ENCODE data around the gene METTL4.

Gene METTL4

DNA sequence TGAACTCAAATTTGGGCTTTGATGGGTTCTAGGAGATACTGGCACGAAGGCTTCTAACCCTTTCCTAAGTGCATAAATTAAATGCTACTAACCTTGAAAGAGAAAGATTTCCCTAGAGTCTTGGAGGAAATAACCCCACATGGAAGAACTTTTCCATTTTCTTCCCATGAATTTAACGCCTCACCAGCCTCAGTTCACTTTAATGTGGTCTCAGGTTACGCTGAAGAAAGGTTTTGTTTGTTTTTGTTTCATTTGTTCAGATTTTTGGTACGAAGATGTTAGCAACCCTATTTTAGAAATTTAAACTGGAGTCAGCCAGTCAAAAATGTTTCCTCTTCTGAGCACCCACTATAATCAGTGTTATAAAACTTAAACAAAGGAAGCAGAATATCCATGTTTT is 30.7 kb downstream of the METTL4 start:
- TF ChIP-seq GATA2 (IDR thresholded peaks at IDR 0.05; ENCODE audit: low read depth, low read length) (no peak), GATA3 (IDR thresholded peaks at IDR 0.05; ENCODE audit: low read depth, low read length) (no peak)

GRCh38 chr18:2538844-2539243 is 32.5 kb downstream of the METTL4 start:
- TF ChIP-seq GATA3 (IDR thresholded peaks at IDR 0.05; ENCODE audit: low read depth, low read length): no peak
- TF ChIP-seq GATA2 (IDR thresholded peaks at IDR 0.05; ENCODE audit: low read depth, low read length): no peak

GRCh38 chr18:2538236-2538635 is 33.1 kb downstream of the METTL4 start:
- TF ChIP-seq GATA2 (IDR thresholded peaks at IDR 0.05; ENCODE audit: low read depth, low read length): no peak
- TF ChIP-seq GATA3 (IDR thresholded peaks at IDR 0.05; ENCODE audit: low read depth, low read length): no peak

DNA sequence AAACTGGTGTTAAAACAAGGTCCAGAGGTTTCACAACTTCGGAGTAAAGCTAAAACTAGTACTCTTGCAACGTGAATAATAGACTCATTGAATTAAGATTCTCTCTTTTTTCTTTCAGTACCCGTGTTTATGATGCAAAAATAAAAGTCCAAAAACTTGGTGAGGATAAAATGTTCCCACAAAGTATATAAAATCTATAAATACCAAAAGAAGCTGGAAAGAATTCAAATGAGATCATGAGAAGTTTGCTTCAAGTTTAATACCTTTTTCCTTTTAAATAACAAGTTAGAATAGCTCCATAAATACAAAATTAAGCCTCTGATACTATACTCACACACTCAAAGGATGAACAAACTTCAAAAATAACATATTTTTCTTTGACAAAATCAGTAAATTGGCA is 34.0 kb downstream of the METTL4 start:
- TF ChIP-seq GATA2 (IDR thresholded peaks at IDR 0.05; ENCODE audit: low read depth, low read length) (no peak), GATA3 (IDR thresholded peaks at IDR 0.05; ENCODE audit: low read depth, low read length) (no peak)

DNA sequence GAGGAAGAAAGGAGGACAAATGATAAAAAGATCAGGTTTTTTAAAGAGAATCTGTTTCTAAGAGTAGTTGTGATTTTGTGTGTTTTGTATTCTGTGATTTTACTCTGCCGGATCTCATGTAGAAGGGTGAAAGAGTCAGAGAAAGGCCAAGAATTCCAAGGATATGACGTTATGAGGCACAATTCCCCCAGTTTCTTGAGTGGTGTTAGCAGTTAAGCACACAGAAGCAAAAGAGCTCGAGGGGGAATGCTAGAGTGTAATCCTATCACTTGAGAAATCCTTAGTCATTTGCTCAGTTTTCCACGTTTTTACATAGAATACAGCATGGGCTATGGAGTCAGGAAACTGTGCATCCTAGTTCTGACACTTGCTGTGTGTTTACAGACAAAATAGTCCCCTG is 34.8 kb downstream of the METTL4 start:
- TF ChIP-seq GATA2 (IDR thresholded peaks at IDR 0.05; ENCODE audit: low read depth, low read length) (no peak), GATA3 (IDR thresholded peaks at IDR 0.05; ENCODE audit: low read depth, low read length) (no peak)

DNA sequence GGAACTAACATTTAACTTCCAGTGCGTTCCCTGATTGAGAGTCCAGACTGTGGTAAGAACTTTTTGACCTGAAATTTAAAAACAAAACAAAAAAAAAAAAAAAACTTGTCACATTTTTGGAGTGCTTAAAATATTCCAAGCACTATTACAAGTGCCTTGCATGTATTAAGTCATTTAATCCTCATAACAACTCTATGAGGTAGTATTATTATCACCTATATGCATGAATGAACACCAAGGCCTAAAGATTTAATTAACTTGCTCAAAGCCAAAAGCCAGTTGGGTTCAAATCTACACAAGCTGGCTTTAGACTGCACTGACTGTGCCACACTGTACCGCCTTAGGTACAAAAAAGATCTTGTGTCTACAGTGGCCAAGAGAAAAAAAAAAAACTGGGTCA is 35.2 kb downstream of the METTL4 start:
- TF ChIP-seq GATA2 (IDR thresholded peaks at IDR 0.05; ENCODE audit: low read depth, low read length) (no peak), GATA3 (IDR thresholded peaks at IDR 0.05; ENCODE audit: low read depth, low read length) (no peak)

DNA sequence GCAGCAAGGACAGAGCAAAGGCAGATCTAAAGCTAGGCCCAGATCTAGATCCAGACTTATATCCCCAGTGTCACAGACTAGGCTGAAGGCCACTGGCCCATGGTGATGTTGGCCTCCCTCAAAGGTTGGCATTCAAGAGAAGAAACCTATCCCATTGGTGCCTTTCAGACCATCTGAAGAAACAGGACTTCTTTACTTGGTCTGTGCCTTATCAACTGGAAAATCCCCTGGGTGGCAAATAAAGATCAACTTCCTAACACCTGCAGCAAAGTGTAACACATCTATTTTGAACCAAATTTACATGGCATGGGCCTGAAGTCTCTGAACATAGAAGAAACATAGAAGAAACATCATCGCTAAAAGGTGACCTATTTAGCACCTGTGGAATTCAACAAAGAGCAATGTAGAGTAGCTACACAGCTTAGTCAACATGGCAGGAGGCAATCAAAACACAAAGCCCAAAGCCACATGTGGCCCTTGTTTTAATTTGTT is 35.8 kb downstream of the METTL4 start:
- TF ChIP-seq GATA3 (IDR thresholded peaks at IDR 0.05; ENCODE audit: low read depth, low read length) (no peak), GATA2 (IDR thresholded peaks at IDR 0.05; ENCODE audit: low read depth, low read length) (no peak)

DNA sequence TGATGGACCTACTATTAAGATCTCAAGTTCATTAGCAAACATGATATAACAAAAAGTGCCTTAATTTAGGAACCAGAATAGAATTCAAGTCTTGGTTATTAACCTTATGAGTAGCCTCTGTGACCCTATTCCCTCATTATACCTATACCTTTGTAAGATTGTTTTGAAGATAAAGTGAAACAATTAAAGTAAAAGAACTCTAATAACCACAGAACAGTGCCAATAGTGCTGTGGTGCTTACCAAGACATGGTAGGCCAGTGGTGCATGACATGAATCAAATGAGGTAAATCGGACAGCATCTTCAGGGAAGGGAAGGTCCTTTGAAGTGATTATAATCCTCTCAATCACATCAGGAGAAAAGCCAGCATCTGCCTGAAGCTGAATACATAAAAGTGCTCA is 36.4 kb downstream of the METTL4 start:
- TF ChIP-seq GATA3 (IDR thresholded peaks at IDR 0.05; ENCODE audit: low read depth, low read length): no peak
- TF ChIP-seq GATA2 (IDR thresholded peaks at IDR 0.05; ENCODE audit: low read depth, low read length): no peak

DNA sequence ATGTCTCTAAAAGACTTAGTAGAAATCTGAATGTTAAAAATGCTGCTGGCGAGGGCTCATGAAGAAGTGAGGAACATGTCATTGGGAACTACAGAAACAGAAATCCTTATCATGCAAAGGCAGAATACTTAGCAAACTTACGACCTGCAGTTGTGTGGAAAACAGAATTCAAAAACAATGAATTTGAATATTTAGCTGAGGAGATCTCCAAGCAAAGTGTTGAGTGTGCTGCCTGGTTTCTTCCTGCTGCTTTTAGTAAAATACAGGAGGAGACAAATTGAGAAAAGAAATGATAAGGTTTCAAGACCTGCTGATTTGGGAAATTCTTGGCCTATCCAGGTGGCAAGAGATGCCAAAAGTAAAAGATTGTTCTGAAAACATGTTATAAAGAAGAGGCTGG is 38.5 kb downstream of the METTL4 start:
- TF ChIP-seq GATA3 (IDR thresholded peaks at IDR 0.05; ENCODE audit: low read depth, low read length) (no peak), GATA2 (IDR thresholded peaks at IDR 0.05; ENCODE audit: low read depth, low read length) (no peak)

DNA sequence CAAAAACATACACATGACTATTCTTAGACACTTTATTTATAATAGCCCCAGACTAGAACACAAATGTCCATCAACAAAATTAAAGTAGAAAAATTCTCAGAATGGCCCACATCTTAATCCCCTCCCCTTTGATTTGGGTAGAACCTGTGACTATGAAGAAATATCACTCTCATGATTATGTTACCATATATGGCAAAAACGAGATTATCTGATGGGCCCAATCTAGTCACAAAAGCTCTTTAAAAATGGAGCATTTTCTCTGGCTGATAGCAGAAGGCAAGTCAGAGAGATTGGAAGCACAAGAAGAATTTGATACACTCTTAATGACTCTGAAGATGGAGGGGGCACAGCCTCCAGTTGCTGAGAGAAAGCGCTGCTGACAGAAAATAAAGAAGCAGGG is 39.6 kb downstream of the METTL4 start:
- no peak for TF ChIP-seq GATA3 (IDR thresholded peaks at IDR 0.05; ENCODE audit: low read depth, low read length)
- TF ChIP-seq GATA2 (IDR thresholded peaks at IDR 0.05; ENCODE audit: low read depth, low read length): no peak

DNA sequence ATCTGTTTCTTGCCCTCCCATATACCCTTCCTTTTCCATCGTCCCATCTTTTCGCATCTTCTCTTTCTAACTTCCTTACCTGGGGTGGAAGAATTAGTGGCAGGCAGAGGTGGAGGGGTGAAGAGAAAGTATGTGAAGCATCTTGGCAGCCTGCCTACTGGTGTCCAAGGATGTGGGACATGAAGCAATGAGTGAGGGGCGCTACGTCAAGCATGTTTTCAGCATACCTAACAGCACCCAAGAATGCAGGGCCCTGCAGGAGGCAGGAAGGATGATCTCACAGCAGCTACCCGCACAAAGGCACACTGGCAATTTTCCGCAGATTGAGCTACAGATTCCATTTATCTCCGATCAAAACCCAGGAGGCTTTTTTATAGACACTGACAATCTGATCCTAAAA is 42.2 kb downstream of the METTL4 start:
- TF ChIP-seq GATA3 (IDR thresholded peaks at IDR 0.05; ENCODE audit: low read depth, low read length): no peak
- no peak for TF ChIP-seq GATA2 (IDR thresholded peaks at IDR 0.05; ENCODE audit: low read depth, low read length)

DNA sequence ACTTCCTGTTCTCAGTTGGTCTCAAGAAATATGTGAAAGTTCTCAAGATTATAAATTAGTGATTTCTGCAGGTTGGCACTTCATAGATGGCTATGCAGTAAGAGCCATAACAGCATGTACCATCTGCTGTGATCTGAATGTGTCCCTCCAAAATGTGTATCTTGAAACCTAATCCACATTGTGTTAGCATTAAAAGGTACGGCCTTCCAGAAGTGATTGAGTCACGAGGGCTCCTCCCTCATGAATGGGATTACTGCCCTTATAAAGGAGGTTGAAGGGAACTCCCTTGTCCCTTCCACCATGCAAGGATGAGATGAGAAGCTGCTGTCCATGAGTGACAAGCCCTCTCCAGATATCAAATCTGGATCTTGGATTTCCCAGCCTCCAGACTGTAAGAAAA is 45.0 kb downstream of the METTL4 start:
- no peak for TF ChIP-seq GATA3 (IDR thresholded peaks at IDR 0.05; ENCODE audit: low read depth, low read length)

DNA sequence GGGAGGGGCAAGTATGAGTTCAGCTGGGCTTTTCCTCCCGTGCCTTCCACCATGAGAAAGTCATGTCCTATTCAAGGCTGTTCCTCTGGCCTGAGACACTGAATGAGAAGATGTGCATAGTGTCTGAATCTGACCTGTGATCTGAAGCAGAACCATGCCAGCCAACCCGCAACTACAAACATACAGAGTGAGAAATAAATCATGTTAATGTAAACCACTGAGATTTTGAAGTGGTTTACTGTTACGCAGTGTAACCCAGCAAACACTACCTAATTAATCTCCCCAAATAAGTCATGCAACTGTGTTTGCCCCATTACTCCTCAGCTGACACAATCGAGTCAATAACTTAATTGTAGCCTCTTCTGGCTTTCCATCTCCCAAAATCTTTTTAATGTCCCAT is 49.2 kb downstream of the METTL4 start:
- TF ChIP-seq GATA2 (IDR thresholded peaks at IDR 0.05; ENCODE audit: low read depth, low read length): no peak
- no peak for TF ChIP-seq GATA3 (IDR thresholded peaks at IDR 0.05; ENCODE audit: low read depth, low read length)

- TF ChIP-seq GATA3 (IDR thresholded peaks at IDR 0.05; ENCODE audit: low read depth, low read length) (no peak), GATA2 (IDR thresholded peaks at IDR 0.05; ENCODE audit: low read depth, low read length) (no peak)
Observed at GRCh38 chr18:2518473-2518872, 52.8 kb downstream of the METTL4 start.

GRCh38 chr18:2515908-2516625 is 55.2 kb downstream of the METTL4 start:
- no peak for TF ChIP-seq GATA3 (IDR thresholded peaks at IDR 0.05; ENCODE audit: low read depth, low read length)
- no peak for TF ChIP-seq GATA2 (IDR thresholded peaks at IDR 0.05; ENCODE audit: low read depth, low read length)
